GM19395 (cell line): ENCODE measurements around the gene CDKAL1.
"Not testable (repeated sequence)": the region's sequence is repeated elsewhere in the genome, so short reads cannot be mapped to it uniquely, and the experiment has no call there.

Experiments
- ATAC-seq: cut with Tn5 transposase; IDR thresholded peaks from one replicate; pipeline ENCODE4 v1.9.1; 2021; ENCODE audit warnings: mild to moderate bottlenecking, moderate library complexity; ENCODE audit not compliant: unreplicated experiment

Gene CDKAL1

GRCh38 chr6:20589266-20589665, 55.0 kb downstream of the CDKAL1 start:
- no peak for ATAC-seq

GRCh38 chr6:20590476-20590875, 56.2 kb downstream of the CDKAL1 start:
- ATAC-seq = not testable (repeated sequence)

GRCh38 chr6:20594299-20594853, 60.1 kb downstream of the CDKAL1 start:
- not testable (repeated sequence) for ATAC-seq

DNA sequence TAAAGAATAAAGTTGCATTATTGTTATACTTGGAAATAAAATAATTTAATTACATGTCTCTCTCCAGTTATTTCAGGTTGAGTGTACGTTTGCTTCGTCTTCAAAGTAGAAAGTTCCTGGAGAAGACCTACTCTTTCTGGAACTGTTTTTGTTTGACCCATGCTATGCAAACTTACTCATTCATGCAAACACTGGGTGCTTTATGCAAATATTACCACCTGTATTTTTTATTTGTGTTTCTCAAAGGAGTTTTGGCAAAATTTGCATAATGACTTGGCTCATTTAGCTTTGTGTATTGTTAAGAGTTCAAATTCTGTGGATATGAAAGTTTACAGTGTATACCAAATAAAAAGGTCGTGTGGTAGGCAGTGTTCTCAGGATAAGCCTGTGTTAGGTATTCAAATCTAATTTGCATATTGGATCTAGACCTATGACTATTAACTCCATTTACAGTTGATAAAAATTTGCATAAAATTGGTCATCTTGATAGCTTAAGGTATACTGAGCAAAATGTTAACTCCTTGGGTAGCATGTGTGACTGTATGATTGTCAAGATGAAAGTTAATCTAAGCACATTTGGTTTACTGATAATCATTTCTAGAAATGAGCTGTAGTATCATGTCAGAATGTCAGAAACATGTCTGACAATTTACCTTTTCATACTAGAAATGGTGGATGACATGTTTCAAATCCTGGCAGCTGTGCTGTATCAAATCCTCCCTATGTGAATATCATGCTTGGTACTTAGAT, 65.2 kb downstream of the CDKAL1 start:
- peak; percentile 69 for ATAC-seq

- ATAC-seq = no peak
Observed at GRCh38 chr6:20600831-20601230, 66.6 kb downstream of the CDKAL1 start.

DNA sequence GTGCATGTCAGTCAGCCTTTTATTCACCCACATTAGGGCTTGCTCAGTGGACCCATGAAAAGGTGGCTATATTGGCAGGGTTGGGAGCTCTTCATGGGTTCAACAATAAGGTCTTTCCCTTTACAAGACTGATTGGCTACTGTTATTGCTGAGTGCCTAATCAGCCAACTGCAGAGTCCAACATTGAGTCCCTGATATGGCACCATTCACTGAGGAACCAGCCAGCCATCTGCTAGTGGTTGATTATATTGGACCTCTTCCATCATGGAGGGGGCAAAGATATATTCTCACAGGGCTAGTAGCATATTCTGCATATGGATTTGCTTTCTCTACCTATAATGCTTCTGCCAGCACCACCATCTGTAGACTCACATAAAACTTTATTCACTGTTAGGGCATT, 69.9 kb downstream of the CDKAL1 start:
- no peak for ATAC-seq

DNA sequence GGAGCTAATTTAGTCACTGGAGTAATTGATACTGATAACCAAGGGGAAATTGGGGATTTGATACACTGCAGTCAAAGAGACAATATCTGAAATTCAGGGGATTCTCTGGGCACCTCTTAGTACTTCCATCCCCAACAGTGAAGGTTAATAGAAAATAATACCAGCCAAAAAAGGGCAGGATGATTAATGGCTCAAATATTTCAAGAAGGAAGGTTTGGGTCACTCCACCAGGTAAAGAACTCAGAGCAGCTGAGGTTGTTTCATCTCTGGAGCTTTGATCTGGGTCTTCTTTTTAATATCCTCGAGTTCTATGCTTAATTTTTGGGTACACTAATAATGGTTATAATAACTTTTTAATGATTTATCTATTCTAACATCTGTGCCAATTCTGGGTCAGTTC, 70.8 kb downstream of the CDKAL1 start:
- ATAC-seq = no peak

- ATAC-seq = no peak
Observed at GRCh38 chr6:20605581-20605980, 71.3 kb downstream of the CDKAL1 start.

GRCh38 chr6:20606831-20607230, 72.6 kb downstream of the CDKAL1 start:
- no peak for ATAC-seq

- no peak for ATAC-seq
Observed at GRCh38 chr6:20608356-20608755, 74.1 kb downstream of the CDKAL1 start.

DNA sequence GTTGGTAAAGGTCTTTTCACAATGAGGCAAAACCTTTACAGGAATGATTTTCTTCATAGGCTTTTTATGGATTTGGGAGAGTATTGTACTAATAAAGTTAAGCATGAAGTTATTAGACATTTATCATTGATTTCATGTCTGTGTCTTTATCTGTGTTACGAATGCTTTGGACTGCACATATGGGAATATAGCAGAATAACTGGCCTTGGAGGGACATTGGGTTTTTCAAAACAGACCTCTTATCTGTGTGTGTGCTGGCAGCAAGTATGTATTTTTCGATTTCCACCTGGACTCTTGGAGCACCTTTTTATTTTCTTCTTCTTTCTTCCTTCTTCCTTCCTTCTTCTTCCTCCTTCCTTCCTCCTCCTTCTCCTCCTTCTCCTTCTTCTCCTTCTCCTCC, 74.6 kb downstream of the CDKAL1 start:
- no peak for ATAC-seq

GRCh38 chr6:20609924-20610323, 75.7 kb downstream of the CDKAL1 start:
- ATAC-seq = not testable (repeated sequence)

- ATAC-seq = no peak
Observed at GRCh38 chr6:20610636-20611370, 76.5 kb downstream of the CDKAL1 start.

- not testable (repeated sequence) for ATAC-seq
Observed at GRCh38 chr6:20617537-20617936, 83.3 kb downstream of the CDKAL1 start.

DNA sequence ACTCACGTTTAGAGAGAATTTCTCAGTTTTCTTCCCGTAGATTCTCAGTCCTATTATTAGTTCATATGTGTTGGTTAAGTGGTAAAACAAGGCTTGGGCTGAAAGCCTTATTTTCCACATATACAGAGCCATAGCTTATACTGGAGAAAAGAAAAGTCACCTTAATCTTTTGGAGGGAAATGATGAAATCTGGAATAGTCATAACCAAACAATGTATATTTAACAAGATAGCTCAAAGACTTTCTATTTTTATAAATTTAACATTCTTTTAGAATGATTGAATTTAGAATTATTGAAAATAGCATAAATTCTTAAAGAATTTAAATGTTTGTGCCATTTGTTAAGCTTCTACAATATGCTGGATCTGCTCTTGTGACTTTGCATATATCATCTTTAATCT, 85.8 kb downstream of the CDKAL1 start:
- no peak for ATAC-seq

DNA sequence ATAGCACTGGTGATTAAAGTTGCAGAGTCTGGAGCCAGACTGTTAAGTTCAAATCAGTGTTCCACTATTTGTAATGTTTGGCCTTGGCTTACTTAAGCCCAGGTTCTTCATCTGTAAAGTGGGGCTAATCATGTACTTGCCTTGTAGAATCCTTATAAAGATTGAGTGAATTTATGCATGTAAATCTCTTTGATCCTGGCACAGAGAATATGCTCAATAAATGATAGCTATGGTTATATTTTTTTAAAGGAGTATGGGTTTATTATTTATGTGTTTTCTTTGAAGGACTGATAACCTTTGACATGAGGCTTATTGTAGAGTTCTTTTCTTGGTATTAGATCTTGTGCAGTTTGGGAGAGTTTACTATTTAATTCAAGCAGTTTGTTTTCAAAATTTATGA, 89.5 kb downstream of the CDKAL1 start:
- no peak for ATAC-seq

DNA sequence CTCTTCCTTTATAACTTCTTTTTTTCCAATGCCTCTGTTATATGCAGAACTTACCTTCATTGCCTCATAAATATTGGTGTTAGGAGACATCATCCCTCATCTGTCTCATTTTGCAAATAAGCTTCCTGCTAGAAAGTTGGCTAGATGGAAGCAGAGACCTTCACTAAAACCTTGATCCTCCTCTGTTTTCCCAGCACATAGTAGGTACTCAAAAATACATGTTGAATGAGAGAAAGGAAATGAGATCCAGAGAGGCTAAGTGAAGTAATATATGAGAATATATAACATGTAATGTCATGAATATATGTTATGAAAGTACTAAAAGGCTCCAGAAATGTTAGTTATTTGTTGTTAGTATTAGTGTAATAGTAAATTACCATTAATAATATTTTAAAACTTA, 91.9 kb downstream of the CDKAL1 start:
- ATAC-seq = no peak

DNA sequence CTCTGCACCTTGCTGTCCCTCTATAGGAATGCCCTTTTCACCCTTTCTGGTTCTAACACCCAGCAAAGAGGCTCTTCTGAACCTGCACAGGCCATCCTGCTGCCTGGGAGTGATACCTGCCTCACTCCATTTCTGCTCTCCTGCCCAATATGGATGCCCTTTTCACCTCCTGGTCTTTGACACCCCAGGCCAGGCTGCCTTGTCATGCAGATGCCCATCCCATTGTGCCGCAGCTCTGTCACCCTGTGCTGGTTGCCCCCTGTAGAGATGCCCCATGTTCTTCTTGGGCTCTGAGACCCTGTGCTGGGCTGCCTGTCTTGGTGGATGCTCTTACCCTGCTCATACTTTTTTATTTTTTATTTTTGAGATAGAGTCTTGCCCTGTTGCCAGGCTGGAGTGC, 95.3 kb downstream of the CDKAL1 start:
- ATAC-seq = no peak

- ATAC-seq = no peak
Observed at GRCh38 chr6:20630136-20630535, 95.9 kb downstream of the CDKAL1 start.

DNA sequence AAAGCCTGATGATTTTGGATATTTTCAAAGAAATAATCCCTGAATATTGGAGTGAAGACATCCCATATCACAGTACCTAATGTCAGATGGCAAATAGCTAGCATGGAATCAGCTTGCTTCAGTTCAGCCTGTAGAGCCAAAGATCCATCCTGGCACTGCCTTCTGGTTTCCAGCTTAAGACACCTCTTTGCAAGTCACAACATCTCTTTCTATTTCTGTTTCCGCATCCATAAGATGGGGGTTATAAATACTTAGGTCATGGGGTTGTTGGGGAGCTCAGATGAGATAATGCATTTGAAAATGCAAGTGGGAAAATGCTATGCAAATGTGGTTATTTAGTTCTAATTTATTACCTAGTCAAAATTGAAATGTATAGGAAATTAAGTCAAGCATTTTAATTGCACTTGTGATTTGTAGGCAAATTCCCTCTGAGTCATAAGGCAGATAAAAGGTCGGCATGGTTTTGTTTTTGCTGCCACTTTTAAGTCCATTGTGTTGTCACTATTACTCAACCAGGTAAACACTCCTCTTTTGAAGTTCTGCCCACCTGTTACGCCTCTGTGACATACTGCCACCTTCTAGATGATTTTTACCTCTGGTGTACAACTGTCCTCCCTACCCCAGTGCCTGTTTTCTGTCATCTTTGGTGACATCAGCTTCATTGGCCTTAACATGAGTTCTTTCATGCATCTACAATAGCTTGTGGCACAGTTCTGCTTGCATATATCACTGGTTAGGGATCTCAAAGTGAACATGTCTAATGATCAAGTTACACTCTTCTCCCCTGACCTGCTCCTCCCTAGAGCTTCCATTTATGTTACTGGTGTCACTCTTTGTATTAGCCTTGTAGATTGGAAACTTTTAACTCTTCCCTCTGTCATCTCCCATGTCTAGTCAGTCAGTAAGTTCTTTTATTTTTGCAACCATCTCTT, 96.6 kb downstream of the CDKAL1 start:
- ATAC-seq = no peak

GRCh38 chr6:20631549-20631924, 97.3 kb downstream of the CDKAL1 start:
- ATAC-seq = no peak
